PC-3 (cell line): Measurements from ENCODE around the gene GSTM4. TPM values are rescaled to one million over a fixed set of nuclear protein-coding genes. Genes with fewer than 3 reads are reported as not detected.

Experiments used
- ATAC-seq: fragments of 200-7000 bp; cut with Tn5 transposase; 2 replicates; pipeline ENCODE4 v1.9.1; 2020; ENCODE audit warnings: mild to moderate bottlenecking, moderate library complexity
- BruUV-seq: library from RNA; stranded (reverse); fragments of 400-500 nt; replicated peaks from 2 replicates; lab custom pipeline; 2021; lab: Mats Ljungman, UMichigan
- CTCF ChIA-PET: fragments of 300-600 bp; sonication (Branson Sonifier 250); formaldehyde crosslinking; loops from one replicate; lab custom pipeline; 2022; ENCODE audit warnings: antibody characterized with exemption; lab: Charles Lee
- POLR2A ChIA-PET: fragments of 300-600 bp; sonication (Branson Sonifier 250); formaldehyde crosslinking; loops from one replicate; lab custom pipeline; 2022; ENCODE audit warnings: antibody characterized with exemption; ENCODE audit not compliant: unreplicated experiment; lab: Charles Lee
- DNase-seq: peaks from one replicate; pipeline ENCODE4 v3.0.0-alpha.2; 2015
- H2AFZ ChIP-seq: fragments of 300-600 bp; sonication (generic); 2 replicates; pipeline ENCODE4 v1.6.0; 2016; ENCODE audit warnings: antibody characterized with exemption, low read length
- H3F3A ChIP-seq: fragments of 300-600 bp; sonication (generic); one replicate; pipeline ENCODE4 v1.6.0; 2017; ENCODE audit warnings: antibody characterized with exemption, low read length, control low read depth, mild to moderate bottlenecking; ENCODE audit not compliant: unreplicated experiment
- H3K27ac ChIP-seq: fragments of 300-600 bp; sonication (generic); 2 replicates; pipeline ENCODE4 v1.5.1; 2016; ENCODE audit warnings: mild to moderate bottlenecking, low read length
- H3K27me3 ChIP-seq: fragments of 300-600 bp; sonication (generic); 2 replicates; pipeline ENCODE4 v1.6.1; 2016; ENCODE audit warnings: low read length, mixed read lengths
- H3K36me3 ChIP-seq: fragments of 300-600 bp; sonication (generic); 2 replicates; pipeline ENCODE4 v1.6.1; 2016; ENCODE audit warnings: low read depth, mixed run types, low read length, mixed read lengths
- H3K4me1 ChIP-seq: fragments of 300-600 bp; sonication (generic); 2 replicates; pipeline ENCODE4 v1.5.1; 2016; ENCODE audit warnings: low read length; ENCODE audit not compliant: insufficient read depth
- H3K4me2 ChIP-seq: fragments of 300-600 bp; sonication (generic); 2 replicates; pipeline ENCODE4 v1.6.0; 2016; ENCODE audit warnings: low read length
- H3K4me3 ChIP-seq: fragments of 300-600 bp; sonication (generic); 2 replicates; pipeline ENCODE4 v1.5.1; 2016; ENCODE audit warnings: mild to moderate bottlenecking, low read length, mixed read lengths
- H3K79me2 ChIP-seq: fragments of 300-600 bp; sonication (generic); 2 replicates; pipeline ENCODE4 v1.6.1; 2017; ENCODE audit warnings: low read length, mixed read lengths
- H3K9ac ChIP-seq: fragments of 300-600 bp; sonication (generic); 2 replicates; pipeline ENCODE4 v1.6.0; 2016; ENCODE audit warnings: mild to moderate bottlenecking, low read length
- H3K9me2 ChIP-seq: fragments of 300-600 bp; sonication (generic); replicated peaks from 2 replicates; pipeline ENCODE4 v1.6.1; 2016; ENCODE audit warnings: mixed run types, low read length, mixed read lengths
- H3K9me3 ChIP-seq: fragments of 300-600 bp; sonication (generic); 2 replicates; pipeline ENCODE4 v1.6.1; 2016; ENCODE audit warnings: low read length, mixed read lengths
- H4K20me1 ChIP-seq: fragments of 300-600 bp; sonication (generic); 2 replicates; pipeline ENCODE4 v1.6.1; 2016; ENCODE audit warnings: low read length, mixed read lengths
- EZH2 ChIP-seq: fragments of 300-600 bp; sonication (generic); IDR thresholded peaks from one replicate; pipeline ENCODE4 v1.6.1; 2017; ENCODE audit warnings: antibody characterized with exemption, mild to moderate bottlenecking, low read length; ENCODE audit not compliant: unreplicated experiment
- EZH2phosphoT487 ChIP-seq: fragments of 300-600 bp; sonication (generic); IDR thresholded peaks from 2 replicates; pipeline ENCODE4 v1.6.1; 2018; ENCODE audit warnings: mild to moderate bottlenecking, antibody characterized with exemption, low read length, borderline replicate concordance
- intact Hi-C: fragments of 100-400 bp; cut with micrococcal nuclease; formaldehyde crosslinking; loops from 2 replicates; pipeline ENCODE4 v1.9.0; 2023
- total RNA-seq: library from RNA; depleted of rRNA; stranded (reverse); fragments of >200 nt; gene quantifications from 2 replicates; pipeline ENCODE4 v1.2.3, GENCODE V29; 2014
- TF ChIP-seq, protein P1 (sequence below): fragments of 300-600 bp; sonication (generic); conservative IDR thresholded peaks from 2 replicates; pipeline ENCODE4 v1.5.1; 2017; ENCODE audit warnings: antibody characterized with exemption, low read depth, mild to moderate bottlenecking, low read length

The GSTM4 gene
- total RNA-seq, 1 experiment from 2014 or later = 25.9 TPM

DNA sequence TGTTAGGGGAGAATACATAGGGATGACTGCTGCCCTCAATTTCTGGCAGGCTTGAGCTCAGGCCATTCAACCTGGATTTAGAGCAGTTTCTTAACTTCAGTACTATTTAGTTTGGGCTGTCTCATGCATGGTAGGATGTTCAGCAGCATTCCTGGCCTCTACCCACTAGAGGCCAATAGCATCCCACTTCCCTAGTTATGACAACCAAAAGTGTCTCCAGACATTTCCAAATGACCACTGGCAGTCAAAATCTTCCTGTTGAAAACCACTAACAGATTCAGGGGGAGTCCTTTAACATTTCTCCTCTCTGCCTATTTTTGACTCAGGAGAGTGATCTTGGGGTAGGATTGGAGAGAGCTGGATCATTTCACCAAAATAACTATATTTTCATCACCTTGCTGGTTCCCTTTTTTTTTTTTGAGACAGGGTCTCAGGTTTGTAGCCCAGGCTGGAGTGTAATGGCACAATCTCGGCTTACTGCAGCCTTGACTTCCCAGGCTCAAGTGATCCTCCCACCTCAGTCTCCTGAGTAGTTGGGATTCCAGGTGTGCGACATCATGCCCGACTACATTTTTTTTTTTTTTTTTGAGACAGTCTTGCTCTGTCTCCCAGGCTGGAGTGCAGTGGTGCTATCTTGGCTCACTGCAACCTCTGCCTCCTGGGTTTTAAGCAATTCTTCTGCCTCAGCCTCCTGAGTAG lies 45.1 kb upstream of the GSTM4 start:
- Histone ChIP-seq H3K27ac (no peak overlapping the region), H2AFZ (no peak overlapping the region), H3K36me3 (no peaks in the 10 kb centered on the region), H3F3A (no peaks in the 10 kb centered on the region), H3K27me3 (no peaks in the 10 kb centered on the region), H4K20me1 (no peaks in the 10 kb centered on the region), H3K4me1 (no peaks in the 10 kb centered on the region), H3K4me2 (no peak overlapping the region), H3K9me3 (no peaks in the 10 kb centered on the region), H3K4me3 (no peak overlapping the region), H3K9me2 (no peaks in the 10 kb centered on the region), H3K9ac (no peak overlapping the region), H3K79me2 (no peaks in the 10 kb centered on the region)
- POLR2A ChIA-PET = no interaction called here
- TF ChIP-seq, protein P1, sequence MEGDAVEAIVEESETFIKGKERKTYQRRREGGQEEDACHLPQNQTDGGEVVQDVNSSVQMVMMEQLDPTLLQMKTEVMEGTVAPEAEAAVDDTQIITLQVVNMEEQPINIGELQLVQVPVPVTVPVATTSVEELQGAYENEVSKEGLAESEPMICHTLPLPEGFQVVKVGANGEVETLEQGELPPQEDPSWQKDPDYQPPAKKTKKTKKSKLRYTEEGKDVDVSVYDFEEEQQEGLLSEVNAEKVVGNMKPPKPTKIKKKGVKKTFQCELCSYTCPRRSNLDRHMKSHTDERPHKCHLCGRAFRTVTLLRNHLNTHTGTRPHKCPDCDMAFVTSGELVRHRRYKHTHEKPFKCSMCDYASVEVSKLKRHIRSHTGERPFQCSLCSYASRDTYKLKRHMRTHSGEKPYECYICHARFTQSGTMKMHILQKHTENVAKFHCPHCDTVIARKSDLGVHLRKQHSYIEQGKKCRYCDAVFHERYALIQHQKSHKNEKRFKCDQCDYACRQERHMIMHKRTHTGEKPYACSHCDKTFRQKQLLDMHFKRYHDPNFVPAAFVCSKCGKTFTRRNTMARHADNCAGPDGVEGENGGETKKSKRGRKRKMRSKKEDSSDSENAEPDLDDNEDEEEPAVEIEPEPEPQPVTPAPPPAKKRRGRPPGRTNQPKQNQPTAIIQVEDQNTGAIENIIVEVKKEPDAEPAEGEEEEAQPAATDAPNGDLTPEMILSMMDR = no peak
- DNase-seq (no peak), ATAC-seq (no peak)
- intact Hi-C loops = no loop called here
- CTCF ChIA-PET = no interaction called here
- no TSS peak for BruUV-seq

DNA sequence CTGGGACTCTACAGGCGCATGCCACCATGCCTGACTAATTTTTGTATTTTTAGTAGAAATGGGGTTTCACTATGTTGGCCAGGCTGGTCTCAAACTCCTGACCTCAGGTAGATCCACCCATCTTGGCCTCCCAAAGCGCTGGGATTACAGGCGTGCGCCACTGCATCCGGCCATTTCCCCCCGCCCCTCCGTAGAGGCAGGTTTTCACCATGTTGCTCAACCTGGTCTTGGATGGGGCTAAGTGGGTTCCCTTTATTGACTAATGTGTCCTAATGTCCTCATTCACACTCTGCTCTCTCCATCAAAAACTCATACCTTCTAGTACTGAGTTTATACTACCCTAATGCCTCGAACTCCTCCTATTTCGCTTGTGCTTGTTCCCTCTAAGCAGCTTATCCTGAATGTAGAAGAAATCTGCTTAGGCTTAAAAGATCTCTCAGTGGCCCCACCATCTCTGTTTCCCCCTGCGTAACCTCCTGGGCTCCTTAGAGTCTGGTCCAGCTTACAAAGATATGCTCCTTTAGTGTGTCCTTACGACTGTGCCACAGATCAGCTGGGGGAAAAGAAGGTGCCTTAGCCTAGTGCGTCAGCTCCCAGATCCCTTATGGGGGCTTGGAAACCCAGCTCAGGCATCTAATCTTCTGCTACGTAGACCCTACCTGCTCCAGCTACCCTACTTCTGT lies 44.5 kb upstream of the GSTM4 start:
- H3K27me3 ChIP-seq = no peaks in the 10 kb centered on the region
- POLR2A ChIA-PET = no interaction called here
- no peaks in the 10 kb centered on the region for H3K79me2 ChIP-seq
- BruUV-seq = no TSS peak
- CTCF ChIA-PET = no interaction called here
- H3K9me2 ChIP-seq = no peaks in the 10 kb centered on the region
- no peak overlapping the region for H3K27ac ChIP-seq
- no peak overlapping the region for H2AFZ ChIP-seq
- H3K9me3 ChIP-seq = no peaks in the 10 kb centered on the region
- H3K4me3 ChIP-seq = no peak overlapping the region
- no peaks in the 10 kb centered on the region for H3F3A ChIP-seq
- H3K4me1 ChIP-seq = no peaks in the 10 kb centered on the region
- DNase-seq = no peak
- intact Hi-C loops = no loop called here
- no peak overlapping the region for H3K9ac ChIP-seq
- TF ChIP-seq, protein P1 = no peak
- no peak for TF ChIP-seq EZH2phosphoT487
- no peak for TF ChIP-seq EZH2
- H3K4me2 ChIP-seq = no peak overlapping the region
- no peaks in the 10 kb centered on the region for H3K36me3 ChIP-seq
- no peak for ATAC-seq
- no peaks in the 10 kb centered on the region for H4K20me1 ChIP-seq
